ENCODE results near the gene TBL1XR1.
A peak's percentile ranks its signal among the peaks of the same experiment; 100 is the strongest.

TBL1XR1 gene

DNA sequence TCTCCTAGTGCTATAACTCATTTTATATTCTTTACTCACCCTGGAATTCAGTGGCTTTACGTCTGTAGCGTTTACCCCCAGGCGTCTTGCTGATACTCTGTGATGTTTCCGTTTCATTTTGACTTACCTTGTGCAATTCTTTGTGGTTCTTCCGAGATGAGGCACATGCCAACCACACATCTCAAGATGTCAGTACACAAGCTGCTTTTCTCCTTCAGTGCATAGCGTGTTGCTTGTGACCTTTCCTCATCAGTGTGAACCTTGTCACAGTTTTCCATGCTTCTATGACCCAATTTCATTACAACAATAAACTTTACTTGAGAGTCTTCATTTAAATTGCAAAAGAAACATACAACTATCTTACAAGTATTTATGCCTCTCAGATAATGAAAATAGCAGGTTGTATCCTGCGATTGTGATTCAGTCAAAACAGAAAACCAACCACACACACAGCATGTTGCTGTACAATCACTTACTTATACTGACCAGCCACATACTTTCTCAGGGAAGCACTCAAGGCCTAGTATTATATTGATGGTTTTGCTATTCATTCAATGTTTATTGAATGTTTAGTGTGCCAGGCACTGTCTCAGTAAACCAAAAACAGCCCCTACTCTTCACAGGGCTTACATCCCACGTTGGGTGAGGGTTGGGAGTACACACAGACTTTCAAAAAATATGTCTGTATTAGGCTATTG, 4.6 kb upstream of the TBL1XR1 start:
- TF ChIP-seq, protein P1, sequence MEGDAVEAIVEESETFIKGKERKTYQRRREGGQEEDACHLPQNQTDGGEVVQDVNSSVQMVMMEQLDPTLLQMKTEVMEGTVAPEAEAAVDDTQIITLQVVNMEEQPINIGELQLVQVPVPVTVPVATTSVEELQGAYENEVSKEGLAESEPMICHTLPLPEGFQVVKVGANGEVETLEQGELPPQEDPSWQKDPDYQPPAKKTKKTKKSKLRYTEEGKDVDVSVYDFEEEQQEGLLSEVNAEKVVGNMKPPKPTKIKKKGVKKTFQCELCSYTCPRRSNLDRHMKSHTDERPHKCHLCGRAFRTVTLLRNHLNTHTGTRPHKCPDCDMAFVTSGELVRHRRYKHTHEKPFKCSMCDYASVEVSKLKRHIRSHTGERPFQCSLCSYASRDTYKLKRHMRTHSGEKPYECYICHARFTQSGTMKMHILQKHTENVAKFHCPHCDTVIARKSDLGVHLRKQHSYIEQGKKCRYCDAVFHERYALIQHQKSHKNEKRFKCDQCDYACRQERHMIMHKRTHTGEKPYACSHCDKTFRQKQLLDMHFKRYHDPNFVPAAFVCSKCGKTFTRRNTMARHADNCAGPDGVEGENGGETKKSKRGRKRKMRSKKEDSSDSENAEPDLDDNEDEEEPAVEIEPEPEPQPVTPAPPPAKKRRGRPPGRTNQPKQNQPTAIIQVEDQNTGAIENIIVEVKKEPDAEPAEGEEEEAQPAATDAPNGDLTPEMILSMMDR (IDR thresholded peaks at IDR 0.05; ENCODE audit: insufficient read depth, low read length, poor library complexity, severe bottlenecking), result no peak
- TF ChIP-seq EZH2phosphoT487 (conservative IDR thresholded peaks at IDR 0.05; ENCODE audit: low read length), result no peak
- Histone ChIP-seq H3K9me2 (replicated peaks; ENCODE audit: insufficient read depth, low read length) (no peaks in the 10 kb centered on the region), H3K79me2 (ENCODE audit: insufficient read depth, low read length) (peaks cover 33% of the 10 kb centered on the region), H3K4me2 (ENCODE audit: low read depth, low read length, poor library complexity, severe bottlenecking) (peak overlapping the region; percentile 100), H3K9me3 (ENCODE audit: insufficient read depth, low read length) (no peaks in the 10 kb centered on the region), H4K20me1 (ENCODE audit: low read depth, low read length) (no peaks in the 10 kb centered on the region), H3K36me3 (ENCODE audit: low read length) (no peaks in the 10 kb centered on the region), H2AFZ (ENCODE audit: low read depth, low read length, severe bottlenecking) (peak overlapping the region; percentile 39), H3K27ac (ENCODE audit: low read depth, low read length) (peak overlapping the region; percentile 100), H3K9ac (ENCODE audit: low read length) (peak overlapping the region; percentile 68), H3K27me3 (ENCODE audit: low read length) (no peaks in the 10 kb centered on the region), H3K4me3 (ENCODE audit: insufficient read depth, low read length, poor library complexity, severe bottlenecking) (peak overlapping the region; percentile 46), H3F3A (ENCODE audit: insufficient read depth) (peaks cover 48% of the 10 kb centered on the region)

DNA sequence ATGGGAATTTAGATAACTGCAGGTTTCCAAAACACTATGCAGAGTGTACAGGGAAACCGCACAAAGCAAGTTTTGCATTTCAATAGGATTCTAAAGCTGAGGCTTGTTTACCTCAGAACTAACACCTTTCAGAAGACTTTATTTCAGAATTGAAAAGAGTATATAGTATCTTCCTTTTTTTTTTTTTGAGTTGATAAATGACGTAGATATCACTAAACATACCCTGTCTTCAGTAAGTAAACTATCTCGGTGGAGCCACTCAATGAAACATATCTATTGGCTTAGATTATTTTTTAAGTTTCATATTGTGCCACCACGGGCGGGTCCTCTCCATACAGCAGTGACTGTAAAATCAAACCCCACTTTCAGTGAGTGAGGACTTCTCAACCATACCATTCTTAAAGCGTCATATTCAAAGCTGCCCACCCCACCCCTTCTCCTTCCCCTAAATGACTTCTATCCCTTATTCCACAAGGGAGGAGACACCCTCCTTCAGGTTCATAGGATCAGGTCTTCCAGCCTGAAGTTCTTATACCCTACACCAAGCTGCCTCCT, 2.0 kb upstream of the TBL1XR1 start:
- Histone ChIP-seq H4K20me1 (ENCODE audit: low read depth, low read length) (no peaks in the 10 kb centered on the region), H3K27me3 (ENCODE audit: low read length) (no peaks in the 10 kb centered on the region), H3K4me2 (ENCODE audit: low read depth, low read length, poor library complexity, severe bottlenecking) (peak overlapping the region; percentile 100), H3K9me2 (replicated peaks; ENCODE audit: insufficient read depth, low read length) (no peaks in the 10 kb centered on the region), H3K36me3 (ENCODE audit: low read length) (peaks cover 13% of the 10 kb centered on the region), H3F3A (ENCODE audit: insufficient read depth) (peaks cover 68% of the 10 kb centered on the region), H3K79me2 (ENCODE audit: insufficient read depth, low read length) (peaks cover 56% of the 10 kb centered on the region), H3K9ac (ENCODE audit: low read length) (peak overlapping the region; percentile 68), H3K4me3 (ENCODE audit: insufficient read depth, low read length, poor library complexity, severe bottlenecking) (peak overlapping the region; percentile 46), H2AFZ (ENCODE audit: low read depth, low read length, severe bottlenecking) (no peak overlapping the region), H3K27ac (ENCODE audit: low read depth, low read length) (peak overlapping the region; percentile 100), H3K9me3 (ENCODE audit: insufficient read depth, low read length) (no peaks in the 10 kb centered on the region)
- TF ChIP-seq, protein P1 (IDR thresholded peaks at IDR 0.05; ENCODE audit: insufficient read depth, low read length, poor library complexity, severe bottlenecking), result no peak
- TF ChIP-seq EZH2phosphoT487 (conservative IDR thresholded peaks at IDR 0.05; ENCODE audit: low read length), result no peak

- no peaks in the 10 kb centered on the region for H3K9me2 ChIP-seq (replicated peaks; ENCODE audit: insufficient read depth, low read length)
- H4K20me1 ChIP-seq (ENCODE audit: low read depth, low read length), result no peaks in the 10 kb centered on the region
- no peak overlapping the region for H2AFZ ChIP-seq (ENCODE audit: low read depth, low read length, severe bottlenecking)
- TF ChIP-seq EZH2phosphoT487 (conservative IDR thresholded peaks at IDR 0.05; ENCODE audit: low read length), result no peak
- TF ChIP-seq, protein P1 (IDR thresholded peaks at IDR 0.05; ENCODE audit: insufficient read depth, low read length, poor library complexity, severe bottlenecking), result no peak
- H3K4me3 ChIP-seq (ENCODE audit: insufficient read depth, low read length, poor library complexity, severe bottlenecking), result peak overlapping the region; percentile 46
- peak overlapping the region; percentile 68 for H3K9ac ChIP-seq (ENCODE audit: low read length)
- peaks cover 70% of the 10 kb centered on the region for H3K79me2 ChIP-seq (ENCODE audit: insufficient read depth, low read length)
- no peaks in the 10 kb centered on the region for H3K27me3 ChIP-seq (ENCODE audit: low read length)
- H3K36me3 ChIP-seq (ENCODE audit: low read length), result peaks cover 20% of the 10 kb centered on the region
- H3K27ac ChIP-seq (ENCODE audit: low read depth, low read length), result peak overlapping the region; percentile 100
- no peaks in the 10 kb centered on the region for H3K9me3 ChIP-seq (ENCODE audit: insufficient read depth, low read length)
- H3K4me2 ChIP-seq (ENCODE audit: low read depth, low read length, poor library complexity, severe bottlenecking), result peak overlapping the region; percentile 100
- H3F3A ChIP-seq (ENCODE audit: insufficient read depth), result peaks cover 75% of the 10 kb centered on the region
Observed at GRCh38 chr3:177197727-177198460, 612 bp upstream of the TBL1XR1 start.
